ENCODE data around the gene MAN2B2. TPM values are rescaled to one million over a fixed set of nuclear protein-coding genes. Genes with fewer than 3 reads are reported as not detected.

The MAN2B2 gene
- total and polyA plus RNA-seq, 2 of the 4 experiments (the other 2 are of a cell fraction), result 13.4 to 34.1 TPM

GRCh38 chr4:6527683-6528595 is 47.0 kb upstream of the MAN2B2 start:
- Histone ChIP-seq H4K91ac (ENCODE audit: insufficient read depth, low read depth, low read length) (no peak overlapping the region), H2AFZ (replicated peaks; ENCODE audit: low read length, poor library complexity) (no peak overlapping the region), H2AK9ac (replicated peaks; ENCODE audit: low read depth, low read length, poor library complexity) (no peak overlapping the region), H2AK5ac (ENCODE audit: low read depth, low read length) (no peak overlapping the region), H4K20me1 (ENCODE audit: insufficient read depth, low read length) (no peaks in the 10 kb centered on the region), H3K4me1 (ENCODE audit: control insufficient read depth, insufficient read depth, low read length) (no peaks in the 10 kb centered on the region), H4K5ac (ENCODE audit: low read depth, low read length) (no peak overlapping the region), H3K9ac (ENCODE audit: low read depth, low read length) (no peak overlapping the region), H3K27ac (ENCODE audit: insufficient read depth, low read length) (no peak overlapping the region), H4K8ac (ENCODE audit: low read depth in 2 of 2, low read length in 2 of 2) (no peak overlapping the region), H3K4me2 (ENCODE audit: low read depth, low read length) (no peak overlapping the region), H2BK5ac (ENCODE audit: low read depth, low read length, poor library complexity, severe bottlenecking) (no peak overlapping the region), H3K18ac (ENCODE audit: low read depth, low read length) (no peak overlapping the region), H3K9me3 (ENCODE audit: control insufficient read depth, insufficient read depth, low read length) (no peaks in the 10 kb centered on the region), H3K36me3 (ENCODE audit: control insufficient read depth, insufficient read depth, low read length) (no peaks in the 10 kb centered on the region), H3K56ac (ENCODE audit: extremely low read depth, insufficient read depth, low read length) (no peak overlapping the region), H2BK120ac (ENCODE audit: low read depth, low read length) (no peak overlapping the region), H3K4me3 (ENCODE audit: insufficient read depth, low read depth, low read length) (no peak overlapping the region), H2BK15ac (ENCODE audit: low read depth, low read length) (no peak overlapping the region), H3K9me1 (ENCODE audit: insufficient read depth, low read length) (no peaks in the 10 kb centered on the region), H3K79me1 (ENCODE audit: low read depth in 1 of 2, low read length in 2 of 2) (no peaks in the 10 kb centered on the region), H3K27me3 (ENCODE audit: control insufficient read depth, insufficient read depth, low read length) (peaks cover 3% of the 10 kb centered on the region; the same call in 1 of the 2 replicates), H2BK20ac (ENCODE audit: low read depth, low read length) (no peak overlapping the region), H3K23ac (ENCODE audit: low read depth, low read length) (no peak overlapping the region), H3K14ac (replicated peaks; ENCODE audit: low read depth, low read length) (no peak overlapping the region), H3K4ac (ENCODE audit: low read depth, low read length) (no peak overlapping the region)
- dilution Hi-C loops (cut with HindIII; ENCODE audit: low sequenced_read_pairs, unreplicated experiment) (no loop called here), intact Hi-C loops (cut with micrococcal nuclease) (no loop called here), in situ Hi-C loops (cut with MboI; ENCODE audit: low sequenced_read_pairs) (no loop called here)
- POLR2A ChIA-PET (ENCODE audit: unreplicated experiment), result no interaction called here
- WGBS, 2 experiments (ENCODE audit: extremely low coverage in 2 of 2, insufficient read length in 1 of 2), result 68% methylated on average over 5 of the region's 26 CpGs; no CpG with 5 or more reads in 1 of the 2 experiments
- CTCF ChIA-PET, result no interaction called here
- no TSS peak for BruUV-seq (replicated peaks)
- no peak for DNase-seq
- ATAC-seq (ENCODE audit: low read depth), result no peak
- no peak for TF ChIP-seq POLR2A (IDR thresholded peaks at IDR 0.05; ENCODE audit: low read depth, low read length)
- no peak for TF ChIP-seq MXI1 (IDR thresholded peaks at IDR 0.05; ENCODE audit: borderline replicate concordance, low read depth, low read length)
- no peak for TF ChIP-seq USF2 (IDR thresholded peaks at IDR 0.05; ENCODE audit: low read depth, low read length)
- no peak for TF ChIP-seq MAFK (IDR thresholded peaks at IDR 0.05; ENCODE audit: low read depth, low read length)
- no peak for TF ChIP-seq BHLHE40 (IDR thresholded peaks at IDR 0.05; ENCODE audit: low read depth, low read length)
- no peak for TF ChIP-seq RCOR1 (IDR thresholded peaks at IDR 0.05; ENCODE audit: insufficient replicate concordance, low read length)
- no peak for TF ChIP-seq CEBPB (IDR thresholded peaks at IDR 0.05; ENCODE audit: low read depth, low read length)
- no peak for TF ChIP-seq SMC3 (IDR thresholded peaks at IDR 0.05; ENCODE audit: low read depth, low read length)
- TF ChIP-seq RFX5 (IDR thresholded peaks at IDR 0.05; ENCODE audit: low read depth, low read length), result no peak
- TF ChIP-seq ELK1 (IDR thresholded peaks at IDR 0.05; ENCODE audit: borderline replicate concordance, low read depth, low read length), result no peak
- TF ChIP-seq RAD21 (IDR thresholded peaks at IDR 0.05; ENCODE audit: low read length), result no peak

All from IMR-90 (cell line).